Measurements from ENCODE around the gene DNAH12.

DNA sequence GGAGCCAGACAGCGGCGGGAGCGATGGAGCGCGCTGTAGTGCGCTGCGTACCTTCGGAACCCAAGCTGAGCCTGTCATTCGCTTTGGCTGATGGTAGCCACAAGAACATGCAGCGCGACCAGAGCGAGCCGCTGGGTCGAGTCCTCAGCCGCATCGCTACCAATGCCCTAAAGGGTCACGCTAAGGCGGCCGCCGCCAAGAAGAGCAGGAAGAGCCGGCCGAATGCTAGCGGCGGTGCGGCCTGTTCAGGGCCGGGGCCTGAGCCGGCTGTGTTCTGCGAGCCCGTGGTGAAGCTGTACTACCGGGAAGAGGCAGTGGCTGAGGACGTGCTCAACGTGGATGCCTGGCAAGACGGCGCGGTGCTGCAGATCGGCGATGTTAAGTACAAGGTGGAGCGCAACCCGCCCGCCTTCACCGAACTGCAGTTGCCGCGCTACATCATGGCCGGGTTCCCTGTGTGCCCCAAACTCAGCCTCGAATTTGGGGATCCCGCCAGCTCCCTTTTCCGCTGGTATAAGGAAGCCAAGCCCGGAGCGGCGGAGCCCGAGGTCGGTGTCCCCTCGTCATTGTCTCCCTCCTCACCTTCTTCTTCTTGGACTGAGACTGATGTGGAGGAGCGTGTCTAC, 12.4 kb upstream of the DNAH12 start:
- TF ChIP-seq CREB1 (IDR thresholded peaks at IDR 0.05; ENCODE audit: low read depth): no peak
- TF ChIP-seq MLLT1 (IDR thresholded peaks at IDR 0.05): no peak
- no peak for TF ChIP-seq MAX (IDR thresholded peaks at IDR 0.05; ENCODE audit: low read depth, low read length)
- no peak for TF ChIP-seq FOXK2 (IDR thresholded peaks at IDR 0.05)
- TF ChIP-seq RAD21 (IDR thresholded peaks at IDR 0.05; ENCODE audit: insufficient read depth, low read depth, low read length): no peak
- TF ChIP-seq RAD51 (IDR thresholded peaks at IDR 0.05): no peak
- no peak for TF ChIP-seq SMAD1 (IDR thresholded peaks at IDR 0.05; ENCODE audit: low read depth, partially characterized antibody)
- no peak for TF ChIP-seq SP1 (IDR thresholded peaks at IDR 0.05; ENCODE audit: low read depth, low read length)
- no peak for TF ChIP-seq CTCF (IDR thresholded peaks at IDR 0.05 in 2 of 3, conservative IDR thresholded peaks at IDR 0.05 in 1 of 3; ENCODE audit: control insufficient read depth in 2 of 3, extremely low read depth in 1 of 3, insufficient read depth in 1 of 3, low read depth in 3 of 3, low read length in 3 of 3)
- TF ChIP-seq NFYB (IDR thresholded peaks at IDR 0.05; ENCODE audit: insufficient read depth, low read depth, low read length): no peak
